Stimulated activated CD4-positive, alpha-beta T cell treated with anti-CD3 and anti-CD28 coated beads, Interleukin-1b, Interleukin-23, amount 100 ng/mL, for 4 hours (primary cell): Measurements from ENCODE around the gene AKIP1.
"Not testable (repeated sequence)": the region's sequence is repeated elsewhere in the genome, so short reads cannot be mapped to it uniquely, and the experiment has no call there.

Experiments used
- DNase-seq, 2 donors: peaks; one replicate each; pipeline ENCODE4 v3.0.0-alpha.2; 2020; ENCODE audit warnings: low read depth in 2 of 2

The AKIP1 gene

GRCh38 chr11:8917157-8917825, 6.3 kb downstream of the AKIP1 start:
- no peak for DNase-seq

DNA sequence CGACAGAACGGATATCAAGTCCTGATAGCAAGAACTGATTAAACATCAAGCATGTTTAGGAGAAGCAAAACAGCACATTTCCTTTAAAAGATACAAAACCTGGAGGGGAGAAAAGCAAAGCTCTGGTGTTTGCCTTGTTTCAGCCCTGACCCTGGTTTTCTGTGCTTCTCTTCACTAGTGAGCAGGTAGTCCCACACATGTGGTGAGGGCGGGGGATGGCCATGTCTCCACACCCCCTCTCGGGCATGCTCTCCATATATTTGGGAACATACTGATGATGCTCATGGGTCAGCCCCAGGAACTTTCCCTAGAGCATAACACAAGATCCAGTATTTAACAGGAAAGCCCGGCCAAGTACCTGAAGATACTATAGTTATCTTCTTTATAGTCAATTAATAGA, 11.7 kb downstream of the AKIP1 start:
- no peak for DNase-seq

GRCh38 chr11:8925711-8926110, 14.7 kb downstream of the AKIP1 start:
- no peak for DNase-seq

DNA sequence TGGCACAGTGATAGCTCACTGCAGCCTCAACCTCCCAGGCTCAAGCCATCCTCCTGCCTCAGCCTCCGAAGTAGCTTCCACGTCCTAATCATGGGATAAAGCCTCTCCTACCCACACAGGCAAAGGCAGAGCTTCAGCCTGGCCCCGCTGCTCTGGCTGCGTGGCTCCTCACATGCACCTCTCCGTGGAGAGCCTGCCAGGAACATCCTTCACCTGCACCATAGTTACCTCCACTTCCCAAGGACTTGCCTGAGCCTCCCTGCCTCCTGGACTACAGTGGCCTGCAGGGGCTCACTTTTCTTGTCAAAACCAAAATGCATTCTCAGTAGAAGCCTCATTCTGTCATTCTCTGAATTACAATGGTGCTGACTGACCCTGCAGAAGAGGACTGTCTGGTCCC, 15.2 kb downstream of the AKIP1 start:
- no peak for DNase-seq

DNA sequence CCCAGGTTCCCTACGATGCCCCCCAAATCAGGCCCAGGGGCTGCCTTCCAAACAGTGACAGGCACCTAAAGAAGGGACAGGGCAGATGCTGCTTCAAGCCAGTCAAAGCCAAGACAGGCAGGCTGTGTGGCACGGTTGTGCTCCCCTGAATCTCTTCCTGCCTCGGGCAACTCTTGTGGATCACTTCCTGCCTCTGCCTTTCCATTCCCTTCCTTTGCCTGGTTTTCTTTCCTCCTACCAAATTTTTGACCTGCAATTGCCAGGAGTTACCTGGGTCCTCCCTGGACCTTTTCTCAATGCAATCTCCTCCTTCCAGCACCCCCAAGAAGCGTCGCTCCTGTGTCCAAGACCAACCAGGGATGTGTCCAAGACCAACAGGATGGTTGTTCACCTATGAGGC, 16.2 kb downstream of the AKIP1 start:
- no peak for DNase-seq

GRCh38 chr11:8928205-8928604, 17.2 kb downstream of the AKIP1 start:
- no peak for DNase-seq

DNA sequence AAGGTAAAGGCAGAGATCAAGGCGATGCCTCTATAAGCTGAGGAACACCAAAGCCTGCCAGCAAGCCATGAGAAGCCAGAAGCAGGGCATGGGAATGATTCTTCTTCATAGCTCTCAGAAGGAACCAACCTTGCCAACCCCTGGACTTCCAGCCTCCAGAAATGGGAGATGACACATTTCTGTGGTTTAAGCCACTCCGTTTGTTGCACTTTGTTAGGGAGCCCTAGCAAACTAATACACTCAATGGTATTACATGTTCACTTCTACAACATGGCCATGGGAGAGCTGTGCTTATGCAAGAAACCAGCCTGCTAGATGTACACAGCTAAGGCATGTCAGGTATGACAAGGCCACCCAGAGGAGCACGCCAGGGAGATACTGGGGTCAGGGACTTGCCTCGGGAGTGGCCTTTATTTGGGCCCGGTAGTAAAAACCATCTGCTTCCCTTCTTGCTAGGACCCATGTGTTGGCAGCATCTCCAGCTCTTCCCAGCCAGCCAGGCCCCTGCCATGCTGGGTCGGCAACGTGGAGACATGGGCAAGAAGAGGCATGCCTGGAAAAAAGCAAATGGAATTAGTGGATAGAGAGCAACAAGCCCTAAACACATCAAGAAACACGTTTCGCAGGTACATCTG, 18.1 kb downstream of the AKIP1 start:
- no peak for DNase-seq

DNA sequence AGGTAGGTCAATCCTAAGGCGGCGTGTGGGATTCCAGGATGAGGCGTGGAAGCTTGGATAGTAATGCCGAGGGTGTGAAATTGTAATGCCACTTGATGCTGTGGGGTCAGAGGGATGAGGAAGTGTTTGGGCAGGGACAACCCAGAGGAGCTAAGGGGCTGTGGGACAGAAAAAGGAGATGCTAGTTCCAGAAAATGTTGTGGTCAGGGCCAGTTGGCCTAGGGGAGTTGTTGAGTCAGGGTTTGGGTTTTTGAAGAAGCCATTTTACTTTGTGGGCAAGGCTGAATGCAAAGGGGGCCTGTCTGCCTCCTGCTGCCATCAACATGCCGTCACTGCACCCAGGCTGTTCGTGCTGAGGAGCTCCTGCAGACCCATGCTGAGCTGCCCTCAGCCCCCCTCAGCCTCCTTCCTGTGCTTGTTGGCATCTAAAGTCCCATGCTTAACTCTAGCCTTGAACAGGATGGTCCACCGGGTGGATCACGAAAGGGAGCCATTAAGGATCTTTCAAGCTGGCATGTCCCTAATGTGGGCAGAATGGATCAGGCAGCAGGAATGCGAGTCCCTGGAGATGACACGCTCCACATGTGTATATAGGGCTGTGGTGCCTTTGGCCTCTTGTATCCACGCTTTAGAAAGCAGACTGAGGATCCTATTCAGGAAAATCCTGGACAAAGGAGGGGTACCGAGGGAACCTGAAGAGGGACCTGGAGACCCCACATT, 19.6 kb downstream of the AKIP1 start:
- no peak for DNase-seq

DNA sequence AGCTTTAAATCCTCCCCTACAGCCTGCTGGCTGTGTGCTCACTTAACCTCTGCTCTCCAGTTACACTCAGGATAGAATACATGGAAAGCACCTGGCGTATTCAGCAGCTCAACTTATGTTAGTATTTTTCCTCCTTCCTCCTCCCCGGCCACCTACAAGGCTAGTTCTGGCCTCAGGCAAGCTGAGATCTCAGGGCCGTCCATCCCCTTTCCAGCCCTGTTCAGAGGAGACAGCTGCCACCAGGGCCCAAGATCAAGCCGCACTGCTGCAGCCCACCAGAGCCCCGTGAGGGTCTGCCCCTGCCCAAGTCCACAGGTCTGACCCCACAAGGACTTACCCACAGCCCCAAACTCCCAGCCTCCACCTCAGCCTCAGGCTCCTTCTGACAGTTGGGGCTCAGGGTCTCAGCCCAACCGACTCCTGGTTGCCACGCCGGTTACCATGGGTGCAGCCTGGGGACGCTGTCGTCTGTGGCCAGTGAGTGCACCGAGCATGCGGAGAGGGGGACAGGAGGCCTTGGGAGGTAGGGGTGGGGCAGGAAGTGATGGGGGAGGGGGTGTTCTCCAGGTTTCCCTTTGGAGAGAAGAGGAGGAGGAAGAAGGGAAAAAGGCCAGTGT, 21.7 kb downstream of the AKIP1 start, which contains the start of gene C11orf16:
Gene C11orf16 (minus strand): TSS at position 384 of the 617 bp plus-strand sequence. CDS start 639 bp downstream, outside the sequence.
- no peak for DNase-seq

DNA sequence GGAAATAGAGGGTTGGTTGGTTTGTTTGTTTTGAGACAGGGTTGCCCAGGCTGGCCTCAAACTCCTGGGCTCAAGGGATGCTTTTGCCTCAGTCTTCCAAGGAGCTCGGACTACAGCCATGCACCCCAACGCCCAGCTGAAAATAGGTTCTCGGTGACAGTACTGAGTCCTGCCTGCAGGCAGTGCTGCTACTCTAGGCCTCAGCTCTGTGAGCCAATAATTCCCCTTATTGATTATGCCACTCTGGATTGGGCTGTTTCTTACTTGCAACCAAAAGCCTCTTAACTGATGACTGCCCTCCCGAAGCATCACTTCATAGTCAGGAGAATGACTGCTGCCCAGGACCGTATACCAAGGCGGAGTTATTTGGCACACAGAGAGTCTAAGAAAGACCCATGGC, 22.9 kb downstream of the AKIP1 start:
- no peak for DNase-seq

DNA sequence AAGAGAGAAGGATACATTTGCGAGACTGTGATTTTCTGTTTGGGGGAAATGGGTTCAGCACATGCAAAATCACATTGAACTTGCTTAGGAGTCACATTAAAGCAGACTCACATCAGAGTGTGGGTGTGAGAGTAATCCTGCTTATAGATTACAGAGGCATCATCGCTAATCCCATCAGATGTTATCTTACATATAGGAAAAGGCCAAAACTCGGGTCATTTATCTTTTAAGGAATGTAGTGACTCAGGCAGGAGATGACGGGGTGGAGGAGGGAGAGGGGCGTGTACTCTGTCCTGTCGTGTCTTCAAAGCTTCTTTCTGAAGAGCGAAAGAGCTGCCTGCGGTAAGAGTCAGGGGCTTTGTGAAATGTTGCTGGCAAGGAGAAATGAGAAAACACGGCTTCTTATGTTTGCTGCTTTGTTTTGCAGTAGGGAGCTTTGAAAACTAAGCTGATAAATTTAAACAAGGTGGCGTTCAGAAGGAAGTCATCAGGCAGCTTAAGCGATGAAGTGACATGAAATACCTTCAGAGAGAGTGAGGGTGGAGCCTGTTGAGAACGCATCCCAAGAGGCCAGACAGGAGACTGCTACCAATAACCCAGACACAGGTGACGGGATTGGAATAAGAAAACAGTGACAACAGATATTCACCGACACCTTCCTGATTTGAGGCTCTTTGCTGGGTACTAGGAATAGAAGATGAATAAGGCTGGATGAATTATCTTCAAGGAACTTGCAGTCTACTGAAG, 23.9 kb downstream of the AKIP1 start:
- no peak for DNase-seq

GRCh38 chr11:8935789-8936188, 24.8 kb downstream of the AKIP1 start:
- not testable (repeated sequence) for DNase-seq

- DNase-seq, result no peak
Measured at GRCh38 chr11:8937159-8937558, 26.2 kb downstream of the AKIP1 start.

DNA sequence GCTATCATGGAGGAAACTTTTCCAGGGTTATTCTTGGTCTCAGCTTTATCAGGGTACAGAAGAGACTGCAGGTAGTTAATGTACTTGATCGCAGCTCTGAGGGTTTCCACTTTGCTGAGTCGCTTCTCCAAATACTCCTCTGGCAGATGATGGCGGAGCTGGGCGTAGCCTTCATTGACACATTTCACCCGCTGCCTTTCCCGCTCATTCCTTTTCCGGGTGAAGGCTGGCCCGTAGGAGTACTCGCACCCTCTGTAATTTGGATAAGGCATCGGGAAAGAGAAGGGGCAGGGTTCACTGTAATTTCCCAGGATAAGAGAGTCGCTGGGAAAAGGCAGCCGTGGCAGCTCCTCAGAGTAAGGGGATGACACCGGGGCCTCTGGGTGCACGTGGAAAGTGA, 26.7 kb downstream of the AKIP1 start:
- DNase-seq, result no peak

DNA sequence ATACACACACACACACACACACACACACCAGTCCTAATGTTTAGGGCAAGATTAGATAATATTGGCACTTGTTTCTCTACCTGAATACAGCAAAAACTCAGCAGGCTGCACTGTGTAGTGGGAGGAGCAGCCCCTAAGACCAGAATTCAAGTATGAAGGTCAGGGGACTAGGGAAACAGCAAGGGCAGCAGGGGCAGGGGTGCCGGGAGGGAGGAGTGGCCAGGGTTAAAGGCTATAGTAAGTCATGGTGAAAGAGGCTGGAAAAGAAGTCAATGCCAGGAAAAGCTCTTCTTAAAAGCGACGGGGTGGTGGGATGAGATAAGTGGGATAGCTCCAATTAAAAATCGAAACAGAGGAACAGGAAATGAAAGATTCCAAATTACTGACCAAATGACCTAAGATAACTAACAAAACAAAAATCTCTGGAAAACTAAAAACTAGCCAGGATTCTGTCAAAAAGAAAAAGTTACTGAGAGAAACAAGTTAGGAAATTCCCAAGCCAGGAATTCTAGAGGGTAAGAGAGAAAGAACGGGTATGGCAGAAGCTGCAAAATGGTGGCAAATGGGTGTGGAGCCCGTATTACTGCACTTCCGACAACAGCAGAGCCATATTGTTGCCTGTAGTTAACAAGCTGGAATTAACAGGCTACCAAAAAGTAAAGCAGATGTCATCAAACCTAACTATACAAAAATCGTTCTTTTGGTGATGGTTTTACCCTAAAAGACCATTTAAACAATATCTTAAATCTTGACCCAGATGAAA, 30.5 kb downstream of the AKIP1 start:
- no peak for DNase-seq

DNA sequence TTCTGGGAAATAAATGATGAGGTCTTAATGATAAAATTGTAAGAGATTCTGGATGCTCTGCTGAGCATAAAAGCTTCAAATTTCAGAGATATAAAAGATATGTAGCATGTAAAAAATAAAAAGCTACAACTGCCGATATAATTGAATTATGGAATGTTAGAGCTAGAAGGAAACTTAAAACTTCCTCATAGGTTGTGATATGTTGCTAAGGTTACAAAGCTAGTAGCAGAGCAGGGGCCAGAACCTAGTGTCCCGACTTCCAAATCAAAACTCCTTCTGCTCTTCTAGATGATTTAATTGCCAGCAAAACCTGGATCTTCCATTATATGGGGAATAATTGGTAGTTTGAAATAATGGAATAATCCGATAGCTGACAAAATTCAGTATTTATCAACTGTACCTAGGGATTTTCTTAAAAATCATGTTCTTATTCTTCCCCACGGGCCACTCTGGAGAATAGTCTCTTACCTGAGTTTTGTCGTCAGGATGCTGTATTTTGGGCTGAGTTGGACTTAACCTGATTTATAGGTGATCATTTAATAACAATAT, 31.6 kb downstream of the AKIP1 start, which contains the start of gene ASCL3:
Gene ASCL3 (minus strand): TSS at position 499 of the 549 bp plus-strand sequence. CDS start 4,855 bp downstream, outside the sequence.
- no peak for DNase-seq

- DNase-seq, result no peak
Measured at GRCh38 chr11:8947230-8947943, 36.4 kb downstream of the AKIP1 start.

- DNase-seq, result no peak
Measured at GRCh38 chr11:8948886-8949285, 37.9 kb downstream of the AKIP1 start.

DNA sequence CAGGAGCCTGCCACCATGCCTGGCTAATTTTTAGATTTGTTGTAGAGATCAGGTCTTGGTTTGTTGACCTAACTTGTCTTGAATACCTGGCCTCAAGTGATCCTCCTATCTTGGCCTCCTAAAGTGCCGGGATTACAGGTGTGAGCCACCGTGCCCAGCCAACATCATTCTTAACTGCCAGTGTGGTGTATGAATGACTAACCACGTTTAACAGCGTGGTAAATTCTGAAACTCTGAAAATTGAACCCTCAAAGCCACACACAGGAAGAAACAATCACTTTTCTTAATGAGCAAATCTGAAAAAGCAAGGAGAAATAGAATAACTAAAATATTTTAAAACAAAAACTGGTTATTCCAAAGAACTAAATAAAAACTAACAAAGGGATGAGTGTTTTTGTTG, 45.9 kb downstream of the AKIP1 start:
- no peak for DNase-seq
